Activated B cell treated with CpG ODN at 0.5 μM for 24 hours (primary cell): ENCODE results near the gene FAM53B. TPM values are rescaled to one million over a fixed set of nuclear protein-coding genes. Genes with fewer than 3 reads are reported as not detected.
"Not testable (repeated sequence)": the region's sequence is repeated elsewhere in the genome, so short reads cannot be mapped to it uniquely, and the experiment has no call there.

ENCODE experiments used
- ATAC-seq: fragments of 200-7000 bp; cut with Tn5 transposase; one replicate; pipeline ENCODE4 v1.10.0; 2021; ENCODE audit warnings: low read depth, mild to moderate bottlenecking, moderate library complexity
- CTCF ChIA-PET: fragments of 350-600 bp; sonication (Branson Sonifier 250); formaldehyde crosslinking; loops from one replicate; lab custom pipeline; 2021; ENCODE audit warnings: antibody characterized with exemption; lab: Charles Lee
- POLR2A ChIA-PET: fragments of 350-600 bp; sonication (Branson Sonifier 250); formaldehyde crosslinking; loops from one replicate; lab custom pipeline; 2021; ENCODE audit warnings: antibody characterized with exemption; lab: Charles Lee
- DNase-seq: peaks from one replicate; pipeline ENCODE4 v3.0.0; 2022
- H3K27ac Mint-ChIP-seq: one replicate; pipeline ENCODE4 v1.8.0; 2020; ENCODE audit warnings: mixed read lengths
- H3K27me3 Mint-ChIP-seq: one replicate; pipeline ENCODE4 v1.8.0; 2021; ENCODE audit warnings: mixed read lengths
- H3K36me3 Mint-ChIP-seq: one replicate; pipeline ENCODE4 v1.8.0; 2021; ENCODE audit warnings: low read depth, mixed read lengths
- H3K4me1 Mint-ChIP-seq: one replicate; pipeline ENCODE4 v1.8.0; 2021; ENCODE audit warnings: mixed read lengths
- H3K4me3 Mint-ChIP-seq: one replicate; pipeline ENCODE4 v1.8.0; 2020; ENCODE audit warnings: mild to moderate bottlenecking, mixed read lengths
- H3K9me3 Mint-ChIP-seq: one replicate; pipeline ENCODE4 v1.8.0; 2020; ENCODE audit warnings: mixed read lengths
- intact Hi-C: fragments of 100-400 bp; cut with micrococcal nuclease; formaldehyde crosslinking; loops from one replicate; pipeline ENCODE4 v1.15.1; 2024
- total RNA-seq: library from RNA; stranded (reverse); gene quantifications from 2 replicates; pipeline ENCODE4 v1.2.3, GENCODE V29; 2022
- TF ChIP-seq, protein P1 (sequence below): fragments of 200-600 bp; IDR thresholded peaks from one replicate; pipeline ENCODE4 v1.8.0; 2022; ENCODE audit warnings: antibody characterized with exemption, mild to moderate bottlenecking

Gene FAM53B
- total RNA-seq, 1 donor from 2014 or later, result 73.9 TPM

DNA sequence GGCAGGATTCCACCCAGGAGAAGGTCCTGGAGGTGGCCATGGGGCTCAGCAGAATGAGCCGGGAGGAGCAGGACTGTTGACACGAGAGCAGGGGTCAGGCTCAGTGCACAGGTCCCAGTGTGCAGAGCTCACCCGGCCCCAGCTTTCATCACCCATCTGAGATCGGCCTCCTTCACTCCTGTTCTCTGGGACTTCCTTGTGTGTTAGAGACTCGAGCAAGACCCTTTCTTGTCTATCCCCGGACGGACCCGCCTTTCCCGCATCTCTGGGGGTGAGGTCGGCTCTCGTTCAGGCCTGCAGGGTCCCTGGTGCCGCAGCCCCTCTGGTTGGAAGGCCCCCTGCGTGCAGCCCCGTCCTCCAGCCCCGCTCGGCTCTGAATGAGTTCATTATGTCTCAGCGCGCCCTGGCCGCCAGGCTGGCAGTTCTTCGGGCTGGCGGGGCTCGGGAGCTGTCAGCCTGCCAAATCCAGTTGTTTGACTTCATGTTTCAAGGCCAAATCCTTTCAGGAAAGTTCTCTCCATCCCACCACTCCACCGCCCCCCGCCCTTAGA lies 154.6 kb downstream of the FAM53B start:
- ATAC-seq, result no peak
- CTCF ChIA-PET, result no interaction called here
- no peak for DNase-seq
- Mint-ChIP-seq H3K36me3 (no peaks in the 10 kb centered on the region), H3K4me3 (no peak overlapping the region), H3K27me3 (no peaks in the 10 kb centered on the region), H3K9me3 (no peaks in the 10 kb centered on the region), H3K27ac (no peak overlapping the region), H3K4me1 (peaks cover 59% of the 10 kb centered on the region)
- TF ChIP-seq, protein P1, sequence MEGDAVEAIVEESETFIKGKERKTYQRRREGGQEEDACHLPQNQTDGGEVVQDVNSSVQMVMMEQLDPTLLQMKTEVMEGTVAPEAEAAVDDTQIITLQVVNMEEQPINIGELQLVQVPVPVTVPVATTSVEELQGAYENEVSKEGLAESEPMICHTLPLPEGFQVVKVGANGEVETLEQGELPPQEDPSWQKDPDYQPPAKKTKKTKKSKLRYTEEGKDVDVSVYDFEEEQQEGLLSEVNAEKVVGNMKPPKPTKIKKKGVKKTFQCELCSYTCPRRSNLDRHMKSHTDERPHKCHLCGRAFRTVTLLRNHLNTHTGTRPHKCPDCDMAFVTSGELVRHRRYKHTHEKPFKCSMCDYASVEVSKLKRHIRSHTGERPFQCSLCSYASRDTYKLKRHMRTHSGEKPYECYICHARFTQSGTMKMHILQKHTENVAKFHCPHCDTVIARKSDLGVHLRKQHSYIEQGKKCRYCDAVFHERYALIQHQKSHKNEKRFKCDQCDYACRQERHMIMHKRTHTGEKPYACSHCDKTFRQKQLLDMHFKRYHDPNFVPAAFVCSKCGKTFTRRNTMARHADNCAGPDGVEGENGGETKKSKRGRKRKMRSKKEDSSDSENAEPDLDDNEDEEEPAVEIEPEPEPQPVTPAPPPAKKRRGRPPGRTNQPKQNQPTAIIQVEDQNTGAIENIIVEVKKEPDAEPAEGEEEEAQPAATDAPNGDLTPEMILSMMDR, result no peak
- intact Hi-C loops, result loop anchor here (5.0 kb wide), 1 partner anchor 38 kb away; no protein-coding TSS in a partner anchor
- POLR2A ChIA-PET, result interaction anchor here (0.9 to 3.9 kb wide), 6 partner anchors 12 to 152 kb away, joined by 3 to 35 read pairs (median 4); no protein-coding TSS in a partner anchor

DNA sequence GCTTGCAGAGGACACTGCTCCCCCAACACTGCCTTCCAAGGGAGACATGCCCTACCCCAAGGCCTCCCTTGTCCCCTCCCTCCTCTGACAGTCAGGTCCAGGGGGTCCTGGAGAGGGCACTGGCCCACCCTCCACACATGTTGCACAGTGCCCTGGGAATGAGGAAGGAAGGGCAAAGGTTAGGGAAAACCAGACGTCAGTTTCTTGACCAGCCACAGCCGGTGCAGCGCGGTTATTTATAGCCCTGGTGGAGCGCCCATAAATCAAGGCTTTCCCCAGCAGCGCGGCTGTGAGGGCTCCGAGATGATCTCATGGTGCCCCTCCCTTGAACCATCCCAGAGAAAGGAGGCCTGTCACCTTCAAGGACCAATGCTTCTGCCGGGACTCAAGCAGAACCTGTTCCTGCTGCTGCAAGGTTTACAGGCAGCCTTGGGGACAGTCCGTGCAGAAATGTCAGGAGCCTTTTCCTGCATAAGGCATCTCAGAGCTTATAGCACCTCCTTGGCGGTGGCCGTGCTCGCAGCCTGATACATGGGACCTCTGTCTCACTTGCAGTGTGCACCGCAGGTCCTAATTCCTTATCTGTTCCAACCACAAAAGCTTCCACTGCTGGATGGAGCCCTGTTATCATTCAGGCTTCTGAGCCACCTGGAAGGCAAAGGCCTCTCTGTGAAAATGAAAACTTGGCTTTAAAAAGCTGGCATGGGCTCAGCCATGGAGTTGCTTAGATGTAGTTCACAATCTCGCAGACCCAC lies 155.3 kb downstream of the FAM53B start:
- Mint-ChIP-seq H3K9me3 (no peaks in the 10 kb centered on the region), H3K27me3 (no peaks in the 10 kb centered on the region), H3K36me3 (no peaks in the 10 kb centered on the region), H3K4me1 (peaks cover 57% of the 10 kb centered on the region), H3K4me3 (no peak overlapping the region), H3K27ac (no peak overlapping the region)
- CTCF ChIA-PET, result no interaction called here
- TF ChIP-seq, protein P1, result no peak
- intact Hi-C loops, result loop anchor here (5.0 kb wide), 1 partner anchor 38 kb away; no protein-coding TSS in a partner anchor
- ATAC-seq (no peak), DNase-seq (no peak)
- POLR2A ChIA-PET, result interaction anchor here (0.9 to 3.9 kb wide), 10 partner anchors 10 to 152 kb away, joined by 3 to 35 read pairs (median 4); no protein-coding TSS in a partner anchor

- H3K27me3 Mint-ChIP-seq, CTCF ChIA-PET, H3K9me3 Mint-ChIP-seq, H3K36me3 Mint-ChIP-seq, ATAC-seq, H3K27ac Mint-ChIP-seq, DNase-seq: not testable (repeated sequence)
- Mint-ChIP-seq H3K4me1 (peaks cover 57% of the 10 kb centered on the region), H3K4me3 (peak overlapping the region; percentile 19)
- intact Hi-C loops, result loop anchor here (5.0 kb wide), 1 partner anchor 39 kb away; no protein-coding TSS in a partner anchor
- POLR2A ChIA-PET, result interaction anchor here (0.9 to 3.9 kb wide), 11 partner anchors 11 to 153 kb away, joined by 3 to 35 read pairs (median 4); no protein-coding TSS in a partner anchor
Measured at GRCh38 chr10:124588341-124588735, 155.8 kb downstream of the FAM53B start.

- TF ChIP-seq, protein P1, result no peak
- Mint-ChIP-seq H3K4me1 (peaks cover 57% of the 10 kb centered on the region), H3K9me3 (no peaks in the 10 kb centered on the region), H3K36me3 (peaks cover 1% of the 10 kb centered on the region), H3K4me3 (no peak overlapping the region), H3K27me3 (no peaks in the 10 kb centered on the region), H3K27ac (no peak overlapping the region)
- DNase-seq, result peak; percentile 19
- intact Hi-C loops, result loop anchor here (1.0 to 5.0 kb wide), 4 partner anchors 13 to 47 kb away; no protein-coding TSS in a partner anchor
- peak; percentile 26 for ATAC-seq
- POLR2A ChIA-PET, result interaction anchor here (0.9 to 3.9 kb wide), 11 partner anchors 11 to 153 kb away, joined by 3 to 35 read pairs (median 4); no protein-coding TSS in a partner anchor
- CTCF ChIA-PET, result interaction anchor here (0.7 kb wide), 1 partner anchor 238 kb away, joined by 3 read pairs; no protein-coding TSS in a partner anchor
Measured at GRCh38 chr10:124587811-124588211, 156.4 kb downstream of the FAM53B start.

GRCh38 chr10:124586142-124586541 lies 158.0 kb downstream of the FAM53B start:
- ChIA-PET CTCF (no interaction called here), POLR2A (interaction anchor here (0.7 to 1.3 kb wide), 4 partner anchors 36 to 157 kb away, joined by 3 read pairs; no protein-coding TSS in a partner anchor)
- no peak for ATAC-seq
- TF ChIP-seq, protein P1, result no peak
- H3K4me1 Mint-ChIP-seq, result peaks cover 48% of the 10 kb centered on the region
- peaks cover 4% of the 10 kb centered on the region for H3K36me3 Mint-ChIP-seq
- peak overlapping the region; percentile 88 for H3K27ac Mint-ChIP-seq
- H3K9me3 Mint-ChIP-seq, result no peaks in the 10 kb centered on the region
- peak overlapping the region; percentile 44 for H3K4me3 Mint-ChIP-seq
- H3K27me3 Mint-ChIP-seq, result no peaks in the 10 kb centered on the region
- intact Hi-C loops, result loop anchor here (2.0 to 5.0 kb wide), 3 partner anchors 17 to 45 kb away; no protein-coding TSS in a partner anchor
- DNase-seq, result no peak
